Panc1 (cell line): Measurements from ENCODE around the gene ZBTB7A. TPM values are rescaled to one million over a fixed set of nuclear protein-coding genes. Genes with fewer than 3 reads are reported as not detected.

Experiments used
- ATAC-seq: fragments of 200-7000 bp; cut with Tn5 transposase; 2 replicates; pipeline ENCODE4 v1.9.1; 2020; ENCODE audit warnings: mild to moderate bottlenecking, moderate library complexity
- BruUV-seq: library from RNA; stranded (reverse); fragments of 400-500 nt; replicated peaks from 2 replicates; lab custom pipeline; 2021; lab: Mats Ljungman, UMichigan
- CTCF ChIA-PET: fragments of 300-600 bp; sonication (Branson Sonifier 250); formaldehyde crosslinking; loops from one replicate; lab custom pipeline; 2022; ENCODE audit warnings: antibody characterized with exemption; lab: Charles Lee
- POLR2A ChIA-PET: fragments of 300-600 bp; sonication (Branson Sonifier 250); formaldehyde crosslinking; loops from one replicate; lab custom pipeline; 2022; ENCODE audit warnings: antibody characterized with exemption; lab: Charles Lee
- DNase-seq: peaks from one replicate; pipeline ENCODE4 v3.0.0-alpha.2; 2010; ENCODE audit warnings: low read depth, low spot score
- H3K27ac ChIP-seq: 2 replicates; pipeline ENCODE4 v1.5.1; 2011; ENCODE audit warnings: mild to moderate bottlenecking, low read length, inconsistent platforms
- H3K27me3 ChIP-seq: fragments of 200-500 bp; sonication (Bioruptor generic); 2 replicates; pipeline ENCODE4 v1.6.0; 2014; ENCODE audit warnings: low read length, inconsistent platforms; ENCODE audit not compliant: control insufficient read depth, insufficient read depth
- H3K36me3 ChIP-seq: fragments of 200-500 bp; sonication (Bioruptor generic); 2 replicates; pipeline ENCODE4 v1.5.1; 2014; ENCODE audit warnings: inconsistent platforms, mild to moderate bottlenecking, low read length, moderate library complexity; ENCODE audit not compliant: control insufficient read depth, insufficient read depth
- H3K4me1 ChIP-seq: 2 replicates; pipeline ENCODE4 v1.5.1; 2011; ENCODE audit warnings: inconsistent platforms, mild to moderate bottlenecking, low read length, moderate library complexity; ENCODE audit not compliant: control insufficient read depth, insufficient read depth
- H3K4me3 ChIP-seq, 2 experiments: 2 replicates each; pipeline ENCODE4 v1.5.1; 2011 to 2012; ENCODE audit warnings: low read depth in 2 of 2, low read length in 2 of 2, mild to moderate bottlenecking in 2 of 2, inconsistent platforms in 1 of 2, moderate library complexity in 1 of 2
- H3K9me3 ChIP-seq: fragments of 200-500 bp; sonication (Bioruptor generic); 2 replicates; pipeline ENCODE4 v1.5.1; 2014; ENCODE audit warnings: low read depth, mild to moderate bottlenecking, inconsistent platforms, low read length, moderate library complexity; ENCODE audit not compliant: control insufficient read depth, insufficient read depth
- CTCF ChIP-seq: fragments of 450-650 bp; IDR thresholded peaks from 2 replicates; pipeline ENCODE4 v1.5.1; 2017; ENCODE audit warnings: mild to moderate bottlenecking
- POLR2AphosphoS5 ChIP-seq: IDR thresholded peaks from 2 replicates; pipeline ENCODE4 v1.6.1; 2012; ENCODE audit warnings: mild to moderate bottlenecking, low read depth, low read length, moderate library complexity
- SIN3A ChIP-seq: IDR thresholded peaks from 2 replicates; pipeline ENCODE4 v1.6.1; 2012; ENCODE audit warnings: low read depth, mild to moderate bottlenecking, low read length, moderate library complexity, borderline replicate concordance; ENCODE audit not compliant: insufficient read depth
- TCF7L2 ChIP-seq: IDR thresholded peaks from 2 replicates; pipeline ENCODE4 v1.6.1; 2011; ENCODE audit warnings: mild to moderate bottlenecking, low read depth, low read length, inconsistent platforms
- in situ Hi-C: cut with HindIII; loops from 2 replicates; pipeline ENCODE4 v1.10.0; 2016; ENCODE audit warnings: low sequenced_read_pairs, low pct_unique_long_range_greater_than_20kb
- intact Hi-C: fragments of 100-400 bp; cut with micrococcal nuclease; formaldehyde crosslinking; loops from one replicate; pipeline ENCODE4 v1.10.0; 2022; ENCODE audit not compliant: unreplicated experiment
- total RNA-seq: library from RNA; stranded (reverse); gene quantifications from one replicate; pipeline ENCODE4 v1.2.1, GENCODE V29; 2021; ENCODE audit not compliant: unreplicated experiment
- TF ChIP-seq, protein P1 (sequence below), 2 experiments: IDR thresholded peaks; 2 replicates each; pipeline ENCODE4 v1.6.1; 2011 to 2012; ENCODE audit warnings: low read depth in 2 of 2, control low read depth in 1 of 2, low read length in 1 of 2, mild to moderate bottlenecking in 1 of 2, moderate library complexity in 1 of 2; ENCODE audit not compliant: insufficient read depth in 1 of 2

The ZBTB7A gene
- total RNA-seq, 1 experiment from 2014 or later, result 48.0 TPM

DNA sequence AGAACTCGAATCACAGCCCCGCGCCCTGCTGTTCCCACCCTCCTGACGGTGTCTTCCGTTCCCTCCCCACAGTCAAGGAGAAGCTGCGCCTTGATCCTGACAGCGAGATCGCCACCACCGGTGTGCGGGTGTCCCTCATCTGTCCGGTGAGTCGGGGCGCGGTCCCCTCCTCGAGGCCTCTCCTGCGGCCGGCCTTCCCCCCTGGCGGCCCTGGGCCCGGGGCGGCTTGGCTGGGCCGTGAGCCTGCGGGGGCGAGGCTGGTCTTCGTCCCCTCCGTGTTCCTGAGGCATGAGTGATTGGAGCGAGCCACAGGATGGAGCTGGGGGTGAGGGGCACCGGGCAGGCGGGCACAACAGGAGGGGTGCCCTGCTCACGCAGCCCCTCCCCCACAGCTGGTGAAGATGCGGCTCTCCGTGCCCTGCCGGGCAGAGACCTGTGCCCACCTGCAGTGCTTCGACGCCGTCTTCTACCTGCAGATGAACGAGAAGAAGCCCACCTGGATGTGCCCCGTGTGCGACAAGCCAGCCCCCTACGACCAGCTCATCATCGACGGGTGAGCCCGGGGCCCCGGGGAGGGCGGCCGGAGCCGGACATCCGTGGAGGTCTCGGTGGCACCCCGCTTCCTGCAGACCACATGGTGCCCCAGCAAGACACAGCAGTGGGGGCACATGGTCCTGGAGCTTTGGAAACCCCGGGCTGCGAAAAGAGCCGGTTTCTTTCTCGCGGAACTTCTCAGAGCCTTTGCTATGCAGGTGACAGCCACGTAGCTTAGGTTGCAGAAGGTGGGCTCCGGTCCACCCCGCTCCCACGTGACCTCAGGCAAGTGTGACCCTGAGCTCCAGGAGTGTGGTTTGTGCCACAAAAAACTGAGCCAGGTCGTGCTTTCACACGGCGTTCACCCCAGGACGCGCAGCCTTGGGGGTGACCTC is 33.4 kb downstream of the ZBTB7A start:
- H3K4me3 ChIP-seq, result no peak overlapping the region
- intact Hi-C loops, result no loop called here
- TF ChIP-seq POLR2AphosphoS5, result no peak
- ChIA-PET CTCF (no interaction called here), POLR2A (no interaction called here)
- H3K4me1 ChIP-seq, result no peaks in the 10 kb centered on the region
- DNase-seq (no peak), ATAC-seq (no peak)
- H3K36me3 ChIP-seq, result no peaks in the 10 kb centered on the region
- H3K27me3 ChIP-seq, result no peaks in the 10 kb centered on the region
- BruUV-seq, result no TSS peak
- no peak overlapping the region for H3K27ac ChIP-seq
- in situ Hi-C loops, result no loop called here
- no peaks in the 10 kb centered on the region for H3K9me3 ChIP-seq

GRCh38 chr19:4032436-4032835 is 34.3 kb downstream of the ZBTB7A start:
- in situ Hi-C loops, result no loop called here
- BruUV-seq, result no TSS peak
- Histone ChIP-seq H3K9me3 (no peaks in the 10 kb centered on the region), H3K27me3 (no peaks in the 10 kb centered on the region), H3K36me3 (no peaks in the 10 kb centered on the region), H3K4me1 (no peaks in the 10 kb centered on the region), H3K4me3 (no peak overlapping the region), H3K27ac (no peak overlapping the region)
- ATAC-seq, result no peak
- ChIA-PET CTCF (no interaction called here), POLR2A (no interaction called here)
- no peak for DNase-seq
- no peak for TF ChIP-seq POLR2AphosphoS5
- TF ChIP-seq SIN3A, result no peak
- TF ChIP-seq, protein P1, sequence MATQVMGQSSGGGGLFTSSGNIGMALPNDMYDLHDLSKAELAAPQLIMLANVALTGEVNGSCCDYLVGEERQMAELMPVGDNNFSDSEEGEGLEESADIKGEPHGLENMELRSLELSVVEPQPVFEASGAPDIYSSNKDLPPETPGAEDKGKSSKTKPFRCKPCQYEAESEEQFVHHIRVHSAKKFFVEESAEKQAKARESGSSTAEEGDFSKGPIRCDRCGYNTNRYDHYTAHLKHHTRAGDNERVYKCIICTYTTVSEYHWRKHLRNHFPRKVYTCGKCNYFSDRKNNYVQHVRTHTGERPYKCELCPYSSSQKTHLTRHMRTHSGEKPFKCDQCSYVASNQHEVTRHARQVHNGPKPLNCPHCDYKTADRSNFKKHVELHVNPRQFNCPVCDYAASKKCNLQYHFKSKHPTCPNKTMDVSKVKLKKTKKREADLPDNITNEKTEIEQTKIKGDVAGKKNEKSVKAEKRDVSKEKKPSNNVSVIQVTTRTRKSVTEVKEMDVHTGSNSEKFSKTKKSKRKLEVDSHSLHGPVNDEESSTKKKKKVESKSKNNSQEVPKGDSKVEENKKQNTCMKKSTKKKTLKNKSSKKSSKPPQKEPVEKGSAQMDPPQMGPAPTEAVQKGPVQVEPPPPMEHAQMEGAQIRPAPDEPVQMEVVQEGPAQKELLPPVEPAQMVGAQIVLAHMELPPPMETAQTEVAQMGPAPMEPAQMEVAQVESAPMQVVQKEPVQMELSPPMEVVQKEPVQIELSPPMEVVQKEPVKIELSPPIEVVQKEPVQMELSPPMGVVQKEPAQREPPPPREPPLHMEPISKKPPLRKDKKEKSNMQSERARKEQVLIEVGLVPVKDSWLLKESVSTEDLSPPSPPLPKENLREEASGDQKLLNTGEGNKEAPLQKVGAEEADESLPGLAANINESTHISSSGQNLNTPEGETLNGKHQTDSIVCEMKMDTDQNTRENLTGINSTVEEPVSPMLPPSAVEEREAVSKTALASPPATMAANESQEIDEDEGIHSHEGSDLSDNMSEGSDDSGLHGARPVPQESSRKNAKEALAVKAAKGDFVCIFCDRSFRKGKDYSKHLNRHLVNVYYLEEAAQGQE (IDR thresholded peaks at IDR 0.05; ENCODE audit: insufficient read depth in 1 of 2, low read depth in 2 of 2, low read length in 1 of 2), result no peak
- TF ChIP-seq TCF7L2, result no peak
- no peak for TF ChIP-seq CTCF
- intact Hi-C loops, result no loop called here

GRCh38 chr19:4031420-4031819 is 35.3 kb downstream of the ZBTB7A start:
- Histone ChIP-seq H3K36me3 (no peaks in the 10 kb centered on the region), H3K27ac (no peak overlapping the region), H3K4me1 (no peaks in the 10 kb centered on the region), H3K27me3 (no peaks in the 10 kb centered on the region), H3K4me3 (no peak overlapping the region), H3K9me3 (no peaks in the 10 kb centered on the region)
- TF ChIP-seq CTCF (no peak), SIN3A (no peak), TCF7L2 (no peak), POLR2AphosphoS5 (no peak)
- TF ChIP-seq, protein P1 (IDR thresholded peaks at IDR 0.05; ENCODE audit: insufficient read depth in 1 of 2, low read depth in 2 of 2, low read length in 1 of 2), result no peak
- DNase-seq (no peak), ATAC-seq (no peak)
- ChIA-PET POLR2A (no interaction called here), CTCF (no interaction called here)
- intact Hi-C loops, result no loop called here
- no TSS peak for BruUV-seq
- in situ Hi-C loops, result no loop called here
